Loucy (cell line): ENCODE results near the gene LRRC1.

Source experiments
- CTCF ChIP-seq: fragments of 200-600 bp; sonication (generic); conservative IDR thresholded peaks from 2 replicates; pipeline ENCODE4 v1.5.1; 2014; ENCODE audit warnings: mild to moderate bottlenecking, antibody characterized with exemption, low read length
- EZH2phosphoT487 ChIP-seq: fragments of 200-600 bp; IDR thresholded peaks from 2 replicates; pipeline ENCODE4 v1.6.1; 2018; ENCODE audit warnings: antibody characterized with exemption, mild to moderate bottlenecking, moderate library complexity, borderline replicate concordance

DNA sequence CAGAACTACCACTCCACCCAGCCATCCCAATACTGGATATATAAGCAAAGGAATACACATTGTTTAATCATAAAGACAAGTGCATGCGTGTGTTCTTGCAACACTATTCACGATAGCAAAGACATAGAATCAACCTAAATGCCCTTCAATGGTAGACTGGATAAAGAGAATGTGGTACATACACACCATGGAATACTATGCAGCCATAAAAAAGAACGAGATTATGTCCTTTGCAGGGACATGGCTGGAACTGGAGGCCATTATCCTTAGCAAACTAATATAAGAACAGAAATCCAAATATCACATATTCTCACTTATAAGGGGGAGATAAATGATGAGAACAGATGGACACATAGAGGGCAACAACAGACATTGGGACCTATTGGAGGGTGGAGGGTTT lies 156.6 kb downstream of the LRRC1 start:
- TF ChIP-seq CTCF, result no peak
- no peak for TF ChIP-seq EZH2phosphoT487
